LNCAP (cell line): Measurements from ENCODE around the gene OR2B2.

Source experiments
- TF ChIP-seq, protein P1 (sequence below): fragments of 450-650 bp; IDR thresholded peaks from 2 replicates; pipeline ENCODE4 v1.5.1; 2017; ENCODE audit warnings: mild to moderate bottlenecking

Gene OR2B2

DNA sequence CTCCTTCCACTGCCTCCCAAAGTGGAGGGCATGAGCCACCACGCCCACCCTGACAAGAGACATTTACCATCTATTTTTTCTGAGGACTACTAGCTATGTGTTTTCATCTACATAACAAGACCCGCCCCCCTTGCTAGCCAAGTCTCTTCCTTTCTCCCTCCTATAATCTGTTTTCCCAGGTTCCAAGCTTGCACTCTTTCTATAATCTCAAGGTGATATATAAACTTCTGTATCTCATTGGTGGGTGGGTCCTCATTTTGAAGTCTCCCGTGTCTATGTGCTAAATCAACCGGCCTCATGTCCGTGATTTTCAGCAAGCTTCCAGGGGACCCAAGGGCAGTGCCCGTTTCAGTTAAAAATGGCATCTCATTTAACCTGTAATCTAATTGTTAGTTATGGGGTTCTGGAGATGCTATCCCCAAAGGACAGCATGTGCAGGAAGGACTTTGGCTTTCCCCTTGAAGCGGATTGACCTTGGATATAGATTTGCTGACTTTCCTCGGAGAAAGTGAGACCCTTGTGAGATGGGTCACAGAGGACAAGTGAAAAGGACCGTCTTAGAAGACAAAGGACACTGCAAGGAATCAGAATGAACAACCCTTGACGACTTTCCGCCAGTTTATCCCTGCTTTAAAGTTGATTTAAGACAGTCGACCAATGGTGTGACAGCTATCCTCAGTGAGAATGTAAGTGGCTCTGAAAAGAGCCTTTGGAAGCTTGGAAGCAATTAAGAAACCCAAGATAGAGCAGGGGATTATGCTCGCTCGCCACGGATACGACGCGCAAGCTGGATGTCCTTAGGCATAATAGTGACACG, 22.4 kb downstream of the OR2B2 start:
- TF ChIP-seq, protein P1, sequence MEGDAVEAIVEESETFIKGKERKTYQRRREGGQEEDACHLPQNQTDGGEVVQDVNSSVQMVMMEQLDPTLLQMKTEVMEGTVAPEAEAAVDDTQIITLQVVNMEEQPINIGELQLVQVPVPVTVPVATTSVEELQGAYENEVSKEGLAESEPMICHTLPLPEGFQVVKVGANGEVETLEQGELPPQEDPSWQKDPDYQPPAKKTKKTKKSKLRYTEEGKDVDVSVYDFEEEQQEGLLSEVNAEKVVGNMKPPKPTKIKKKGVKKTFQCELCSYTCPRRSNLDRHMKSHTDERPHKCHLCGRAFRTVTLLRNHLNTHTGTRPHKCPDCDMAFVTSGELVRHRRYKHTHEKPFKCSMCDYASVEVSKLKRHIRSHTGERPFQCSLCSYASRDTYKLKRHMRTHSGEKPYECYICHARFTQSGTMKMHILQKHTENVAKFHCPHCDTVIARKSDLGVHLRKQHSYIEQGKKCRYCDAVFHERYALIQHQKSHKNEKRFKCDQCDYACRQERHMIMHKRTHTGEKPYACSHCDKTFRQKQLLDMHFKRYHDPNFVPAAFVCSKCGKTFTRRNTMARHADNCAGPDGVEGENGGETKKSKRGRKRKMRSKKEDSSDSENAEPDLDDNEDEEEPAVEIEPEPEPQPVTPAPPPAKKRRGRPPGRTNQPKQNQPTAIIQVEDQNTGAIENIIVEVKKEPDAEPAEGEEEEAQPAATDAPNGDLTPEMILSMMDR = no peak

DNA sequence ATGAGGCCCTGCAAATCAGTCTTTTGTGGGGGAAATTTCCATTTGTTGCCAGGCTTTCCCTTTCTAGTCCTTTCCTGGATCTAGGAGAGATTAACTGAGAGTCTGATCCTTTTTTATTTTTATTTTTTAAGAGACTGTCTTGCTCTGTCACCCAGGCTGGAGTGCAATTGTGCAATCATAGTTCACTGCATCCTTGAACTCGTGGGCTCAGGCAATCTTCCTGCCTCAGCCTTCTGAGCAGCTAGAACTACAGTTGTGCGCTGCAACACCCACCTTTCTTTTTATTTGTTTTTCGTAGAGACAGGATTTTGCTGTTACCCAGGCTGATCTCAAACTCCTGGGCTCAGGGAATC, 22.9 kb downstream of the OR2B2 start:
- TF ChIP-seq, protein P1 = no peak

DNA sequence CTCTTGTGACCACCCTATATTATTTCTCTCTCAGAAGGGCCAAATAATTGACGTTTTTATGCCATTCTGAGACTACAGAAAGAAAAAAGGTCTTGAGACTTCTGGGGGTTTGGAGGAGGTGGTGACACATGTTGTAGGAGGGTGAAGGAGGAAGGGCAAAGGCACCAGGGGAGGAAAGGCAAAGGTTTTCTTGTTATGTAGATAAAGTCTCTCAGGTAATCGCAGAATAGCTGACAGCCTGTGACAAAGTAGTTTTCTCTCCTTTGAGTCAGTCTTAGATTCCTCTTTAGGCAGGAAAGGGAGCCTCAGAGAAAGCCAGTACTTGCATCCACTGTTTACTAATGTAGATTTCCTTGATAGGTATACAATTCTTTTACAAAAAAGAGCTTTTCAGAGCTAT, 23.6 kb downstream of the OR2B2 start:
- TF ChIP-seq, protein P1 = no peak

DNA sequence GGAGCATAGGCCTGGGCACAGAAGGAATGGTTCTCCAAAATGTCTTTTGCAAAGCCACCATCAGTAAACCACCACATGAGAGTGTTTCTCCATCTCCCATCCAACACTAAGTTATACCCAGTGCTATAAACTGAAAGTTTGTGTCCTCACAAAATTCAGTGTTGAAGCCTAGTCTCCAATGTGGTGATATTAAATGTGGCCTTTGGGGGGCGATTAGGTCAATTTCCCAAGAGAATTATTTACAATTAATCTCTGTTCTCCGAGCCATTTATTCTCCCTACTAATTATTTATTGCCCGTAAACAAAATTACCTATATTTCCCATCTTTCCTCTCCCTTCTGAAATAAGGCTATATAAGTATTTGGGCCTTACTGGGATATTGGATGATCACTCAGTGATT, 26.1 kb downstream of the OR2B2 start:
- TF ChIP-seq, protein P1 = no peak

DNA sequence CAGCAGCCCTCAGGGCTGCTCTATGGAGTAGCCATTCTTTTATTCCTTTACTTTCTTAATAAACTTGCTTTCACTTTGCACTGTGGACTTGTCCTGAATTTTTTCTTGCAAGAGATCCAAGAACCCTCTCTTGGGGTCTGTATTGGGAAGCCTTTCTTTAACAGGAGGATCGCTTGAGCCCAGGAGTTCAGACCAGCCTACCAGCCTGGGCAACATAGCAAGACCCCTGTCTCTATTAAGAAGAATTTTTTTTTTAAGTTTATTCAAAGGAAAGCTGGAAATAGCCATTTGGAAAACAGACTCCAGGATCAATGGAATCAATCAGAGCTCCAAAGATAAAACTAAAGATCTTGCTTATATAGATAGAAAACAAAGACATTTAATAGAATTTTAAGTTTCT, 29.1 kb downstream of the OR2B2 start:
- TF ChIP-seq, protein P1 = no peak

DNA sequence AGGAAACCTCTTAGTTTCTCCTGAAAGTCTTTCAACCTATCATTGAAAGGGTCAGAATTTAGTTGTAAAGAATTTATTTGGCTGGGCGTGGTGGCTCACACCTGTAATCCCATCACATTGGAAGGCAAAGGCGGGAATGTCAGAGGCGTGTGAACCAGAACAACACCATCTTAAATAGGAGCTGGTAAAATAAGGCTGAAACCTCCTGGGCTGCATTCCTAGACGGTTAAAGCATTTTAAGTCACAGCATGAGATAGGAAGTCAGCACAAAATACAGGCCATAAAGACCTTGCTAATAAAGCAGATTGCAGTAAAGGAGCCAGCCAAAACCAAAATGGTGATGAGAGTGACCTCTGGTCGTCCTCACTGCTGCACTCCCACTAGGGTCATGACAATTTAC, 29.6 kb downstream of the OR2B2 start:
- TF ChIP-seq, protein P1 = no peak

DNA sequence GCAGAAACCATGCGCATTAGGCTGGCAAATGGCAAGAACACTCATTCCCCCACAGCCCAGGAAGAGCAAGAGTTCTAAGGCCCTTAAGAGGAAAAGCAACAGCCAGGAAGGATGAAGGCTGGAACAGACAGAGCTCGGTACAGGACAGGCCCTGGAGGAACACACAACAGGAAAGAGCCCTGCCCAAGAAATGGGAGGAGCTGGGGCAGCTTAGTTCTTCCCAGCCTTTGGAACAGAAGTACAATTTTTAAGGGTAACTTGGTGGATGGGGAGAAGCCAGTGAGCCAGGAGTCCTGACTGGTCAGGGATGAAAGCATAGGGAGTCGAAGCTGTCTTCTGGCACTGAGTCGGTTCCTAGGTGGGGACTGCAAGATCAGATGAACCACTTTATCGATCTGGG, 32.4 kb downstream of the OR2B2 start:
- TF ChIP-seq, protein P1 = no peak

DNA sequence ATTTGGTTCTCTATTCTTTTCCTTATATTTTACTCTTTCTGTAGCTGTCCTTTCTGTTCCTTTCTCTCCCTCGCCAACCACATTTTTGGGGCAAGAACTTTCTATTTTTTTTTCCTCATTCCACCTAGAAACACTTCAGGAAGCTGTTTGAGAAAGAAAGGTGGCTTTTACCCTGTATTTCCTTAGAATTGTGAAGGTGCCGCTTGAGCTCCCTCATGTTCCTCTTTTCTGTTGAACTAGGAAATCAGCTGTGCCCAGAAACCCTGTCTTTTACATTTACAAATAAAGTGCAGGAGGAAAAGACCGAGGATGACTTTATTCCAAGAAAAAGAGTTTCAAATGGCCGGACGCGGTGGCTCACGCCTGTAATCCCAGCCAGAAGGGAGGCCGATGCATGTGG, 38.2 kb downstream of the OR2B2 start:
- TF ChIP-seq, protein P1 = no peak
